Gastroesophageal sphincter (tissue), 3 donors: ENCODE measurements around the gene PLXNA2.

ENCODE experiments used
- CTCF ChIP-seq, 4 experiments: fragments of 200-600 bp in 2 of 4; fragments of 450-650 bp in 2 of 4; sonication (generic) in 1 of 4; IDR thresholded peaks; one replicate each; pipeline ENCODE4 v1.5.1; 2017 to 2019; ENCODE audit warnings: antibody characterized with exemption in 4 of 4, mild to moderate bottlenecking in 2 of 4, moderate library complexity in 2 of 4
- EP300 ChIP-seq: sonication (generic); formaldehyde crosslinking; IDR thresholded peaks from one replicate; pipeline ENCODE4 v1.6.1; 2017; ENCODE audit warnings: antibody characterized with exemption, mild to moderate bottlenecking
- POLR2AphosphoS5 ChIP-seq: sonication (generic); formaldehyde crosslinking; IDR thresholded peaks from one replicate; pipeline ENCODE4 v1.6.1; 2017; ENCODE audit warnings: antibody characterized with exemption

- TF ChIP-seq POLR2AphosphoS5: no peak
- TF ChIP-seq CTCF (IDR thresholded peaks at IDR 0.05): no peak
- TF ChIP-seq EP300: no peak
Observed at GRCh38 chr1:208218237-208219097, 25.7 kb downstream of the PLXNA2 start.
